ENCODE measurements around the gene RAB5B.

Gene RAB5B

GRCh38 chr12:55973599-55974307 lies at the start of gene RAB5B:
RAB5B (plus strand) TSS chr12:55974078; CDS start chr12:55986961, 12,883 bp downstream.
- TF ChIP-seq JUND (IDR thresholded peaks at IDR 0.05; ENCODE audit: low read depth), result no peak
- in situ Hi-C loops (cut with HindIII; ENCODE audit: low pct_unique_long_range_greater_than_20kb, low sequenced_read_pairs), result no loop called here
- peak; percentile 98 to 100 for DNase-seq (ENCODE audit: low read depth in 1 of 2, low spot score in 1 of 2)

- in situ Hi-C loops (cut with HindIII; ENCODE audit: low pct_unique_long_range_greater_than_20kb, low sequenced_read_pairs), result no loop called here
- no peak for TF ChIP-seq JUND (IDR thresholded peaks at IDR 0.05; ENCODE audit: low read depth)
- no peak for DNase-seq (ENCODE audit: low read depth in 1 of 2, low spot score in 1 of 2)
These were observed 48.5 kb upstream of the RAB5B start for GRCh38 chr12:55925371-55925770.

DNA sequence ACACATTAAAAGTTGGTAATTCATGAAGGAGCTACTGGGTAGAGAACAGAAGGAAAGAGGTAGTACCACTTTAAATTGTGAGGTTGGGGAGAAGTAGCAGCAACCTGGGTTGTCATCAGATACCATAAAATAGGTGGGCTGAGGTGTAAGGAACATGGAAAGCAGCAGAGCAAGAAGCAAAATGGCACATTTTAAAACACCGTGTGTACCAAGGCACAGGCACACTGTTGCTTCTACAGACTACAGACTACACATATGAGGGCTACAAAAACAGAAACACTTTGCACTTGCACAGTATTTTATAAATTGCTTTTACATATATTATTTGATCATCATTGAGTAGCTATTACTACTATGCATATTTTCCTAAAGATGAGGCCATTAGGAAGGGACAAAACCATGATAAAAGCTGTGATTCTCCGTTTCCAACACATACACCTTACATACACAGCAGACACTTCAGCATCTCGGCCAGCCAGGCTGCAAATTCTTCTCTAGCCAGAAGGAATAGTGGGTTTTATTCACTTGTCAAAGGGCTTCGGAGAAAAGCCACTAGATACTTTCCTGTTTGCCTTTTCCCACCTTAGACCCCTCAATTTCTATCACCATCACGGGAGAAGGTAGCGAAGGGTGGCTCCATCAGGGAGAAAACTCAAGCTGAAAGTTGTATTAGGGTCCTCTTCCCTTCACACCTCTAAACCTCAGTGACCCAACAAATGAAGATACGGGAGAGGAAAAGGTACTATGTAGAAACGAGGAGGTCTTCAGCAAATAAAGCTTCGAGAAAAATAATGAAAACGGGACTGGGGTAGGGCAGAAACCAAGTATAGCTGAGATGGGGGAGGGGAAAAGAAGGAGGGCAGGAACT lies 47.8 kb upstream of the RAB5B start:
- in situ Hi-C loops (cut with HindIII; ENCODE audit: low pct_unique_long_range_greater_than_20kb, low sequenced_read_pairs), result no loop called here
- DNase-seq (ENCODE audit: low read depth in 1 of 2, low spot score in 1 of 2), result no peak
- no peak for TF ChIP-seq JUND (IDR thresholded peaks at IDR 0.05; ENCODE audit: low read depth)

- in situ Hi-C loops (cut with HindIII; ENCODE audit: low pct_unique_long_range_greater_than_20kb, low sequenced_read_pairs), result no loop called here
These were observed 46.9 kb upstream of the RAB5B start for GRCh38 chr12:55926738-55927587.

DNA sequence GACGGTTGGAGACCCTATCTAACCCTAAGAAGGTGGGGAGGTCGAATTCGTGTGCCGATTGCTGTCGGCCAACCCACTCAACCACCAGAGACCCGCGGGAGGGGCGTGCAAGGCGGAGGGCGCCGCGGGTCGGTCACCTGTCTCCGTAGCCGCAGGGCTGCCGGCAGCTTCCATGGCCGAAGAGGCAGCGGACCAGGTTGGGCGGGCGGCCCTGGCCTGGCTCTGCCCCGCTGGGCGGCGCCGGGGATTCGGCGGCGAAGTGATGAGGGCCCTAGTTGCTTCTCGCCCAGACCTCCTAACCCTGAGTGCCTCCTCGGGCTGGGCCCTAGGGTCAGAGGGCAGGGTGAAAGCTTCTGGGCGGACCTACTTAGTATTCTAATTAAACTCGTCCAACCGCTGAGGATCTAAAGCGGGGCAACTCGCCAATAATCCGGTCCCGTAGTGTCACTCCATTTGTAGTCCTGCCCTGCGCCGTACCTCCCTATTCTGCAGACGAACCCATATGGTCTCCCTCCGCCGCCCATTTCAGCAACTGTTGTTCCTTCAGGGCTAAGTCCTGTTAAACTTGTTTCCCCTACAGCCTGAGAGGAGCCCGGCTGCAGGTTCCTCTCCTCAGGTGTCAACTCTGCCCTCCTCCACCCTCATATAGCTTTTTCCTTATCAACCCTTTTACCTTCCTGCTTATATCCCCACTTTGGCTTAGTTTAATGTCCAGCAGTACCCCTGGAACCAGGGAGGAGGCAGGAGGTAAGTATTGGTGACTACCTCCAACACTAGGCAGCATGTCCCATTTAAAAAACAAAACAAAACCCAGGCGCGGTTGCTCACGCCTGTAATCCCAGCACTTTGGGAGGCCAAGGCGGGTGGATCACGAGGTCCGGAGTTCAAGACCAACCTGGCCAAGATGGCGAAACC lies 46.0 kb upstream of the RAB5B start, which contains the start of gene PYM1:
Gene PYM1, minus strand, starts transcription at position 307 of the 915 bp plus-strand sequence. Its CDS starts 133 bp downstream, at position 174.
- peak; percentile 87 to 98 for DNase-seq (ENCODE audit: low read depth in 1 of 2, low spot score in 1 of 2)
- TF ChIP-seq JUND (IDR thresholded peaks at IDR 0.05; ENCODE audit: low read depth), result no peak
- in situ Hi-C loops (cut with HindIII; ENCODE audit: low pct_unique_long_range_greater_than_20kb, low sequenced_read_pairs), result no loop called here

More at GRCh38 chr12:55926738-55927587, 46.9 kb upstream of the RAB5B start:
- no peak for TF ChIP-seq JUND (IDR thresholded peaks at IDR 0.05; ENCODE audit: low read depth)
- DNase-seq (ENCODE audit: low read depth in 1 of 2, low spot score in 1 of 2), result peak; percentile 96 to 97

- in situ Hi-C loops (cut with HindIII; ENCODE audit: low pct_unique_long_range_greater_than_20kb, low sequenced_read_pairs), result no loop called here
- TF ChIP-seq JUND (IDR thresholded peaks at IDR 0.05; ENCODE audit: low read depth), result no peak
- DNase-seq (ENCODE audit: low read depth in 1 of 2, low spot score in 1 of 2), result no peak
These were observed 44.5 kb upstream of the RAB5B start for GRCh38 chr12:55929306-55929791.

DNA sequence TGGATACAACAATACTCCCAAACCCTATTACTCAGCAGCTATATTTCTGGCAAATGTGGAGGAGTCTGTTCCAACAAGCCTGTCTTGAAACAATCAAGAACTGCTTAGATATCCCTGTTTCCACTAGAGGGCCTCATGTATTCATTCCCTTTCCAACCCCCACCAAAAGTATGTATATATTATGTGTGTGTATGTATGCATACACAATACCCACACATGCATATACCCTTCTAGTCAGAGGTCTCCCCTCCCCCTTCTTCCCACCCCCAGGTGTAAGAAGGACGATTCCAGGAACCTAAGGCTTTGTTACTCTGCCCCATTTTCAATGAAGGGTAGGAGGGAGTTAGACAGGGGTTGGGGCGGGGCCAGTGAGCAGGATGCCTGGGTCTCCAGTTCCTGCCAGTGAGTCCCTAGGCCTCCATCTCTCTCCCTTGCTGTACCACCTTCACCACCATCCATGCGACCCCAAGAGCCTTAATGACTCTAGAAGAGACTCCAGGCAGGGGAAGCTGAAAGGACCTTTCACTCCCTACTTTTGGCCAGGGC lies 43.0 kb upstream of the RAB5B start, which contains the start of gene DGKA:
Gene DGKA, plus strand, starts transcription at position 392 of the 546 bp plus-strand sequence. CDS start 5,342 bp downstream, outside the sequence.
- no peak for TF ChIP-seq JUND (IDR thresholded peaks at IDR 0.05; ENCODE audit: low read depth)
- in situ Hi-C loops (cut with HindIII; ENCODE audit: low pct_unique_long_range_greater_than_20kb, low sequenced_read_pairs), result no loop called here
- peak; percentile 74 to 84 for DNase-seq (ENCODE audit: low read depth in 1 of 2, low spot score in 1 of 2)

GRCh38 chr12:55931317-55931779 lies 42.5 kb upstream of the RAB5B start:
- in situ Hi-C loops (cut with HindIII; ENCODE audit: low pct_unique_long_range_greater_than_20kb, low sequenced_read_pairs), result no loop called here
- peak in 1 of 2 experiments; percentile 31 for DNase-seq (ENCODE audit: low read depth in 1 of 2, low spot score in 1 of 2)
- no peak for TF ChIP-seq JUND (IDR thresholded peaks at IDR 0.05; ENCODE audit: low read depth)

- peak; percentile 46 to 64 for DNase-seq (ENCODE audit: low read depth in 1 of 2, low spot score in 1 of 2)
- in situ Hi-C loops (cut with HindIII; ENCODE audit: low pct_unique_long_range_greater_than_20kb, low sequenced_read_pairs), result no loop called here
These were observed 41.9 kb upstream of the RAB5B start for GRCh38 chr12:55931780-55932550.

DNA sequence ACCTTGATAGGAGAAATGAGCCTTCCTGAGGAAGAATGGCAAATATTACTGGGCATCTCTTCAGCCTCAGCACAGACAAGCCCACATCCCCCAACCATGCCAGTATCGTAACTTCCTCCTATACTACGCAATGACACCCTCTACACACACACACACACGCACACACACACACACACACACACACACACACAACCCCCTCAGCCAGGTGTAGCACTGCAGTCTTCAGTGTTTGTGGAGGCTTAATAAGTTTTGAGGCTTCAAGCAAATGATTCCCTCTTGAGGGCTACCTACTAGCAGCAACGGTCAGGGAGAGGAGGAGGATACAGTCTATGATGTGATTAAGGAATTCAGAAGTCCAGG lies 41.3 kb upstream of the RAB5B start:
- TF ChIP-seq JUND (IDR thresholded peaks at IDR 0.05; ENCODE audit: low read depth), result no peak
- in situ Hi-C loops (cut with HindIII; ENCODE audit: low pct_unique_long_range_greater_than_20kb, low sequenced_read_pairs), result no loop called here
- DNase-seq (ENCODE audit: low read depth in 1 of 2, low spot score in 1 of 2), result peak in 1 of 2 experiments; percentile 20

More at GRCh38 chr12:55931780-55932550, 41.9 kb upstream of the RAB5B start:
- no peak for TF ChIP-seq JUND (IDR thresholded peaks at IDR 0.05; ENCODE audit: low read depth)
